ENCODE data around the gene MARCHF9.

MARCHF9 gene

DNA sequence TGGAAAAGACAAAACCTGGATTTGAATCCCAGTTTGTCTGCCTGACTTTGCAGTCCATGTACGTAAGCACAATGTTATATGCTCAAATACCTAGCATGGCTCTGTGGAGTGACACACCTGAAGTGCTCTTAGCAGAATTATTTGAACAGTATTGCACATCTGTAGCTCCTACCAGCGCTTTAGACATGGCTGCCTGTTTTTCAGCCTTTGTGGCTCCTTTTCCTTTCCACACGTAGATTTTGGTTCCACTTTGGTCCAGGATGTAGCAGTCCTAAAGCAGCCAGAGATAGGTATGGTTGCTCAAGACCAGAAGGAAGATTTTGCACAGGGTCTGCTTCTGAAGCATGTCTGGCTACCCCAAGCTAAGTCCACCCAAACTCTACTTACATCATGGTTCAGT, 54.5 kb downstream of the MARCHF9 start:
- Mint-ChIP-seq H3K9me3 (no peaks in the 10 kb centered on the region), H3K27ac (no peak overlapping the region), H3K36me3 (ENCODE audit: low read depth) (peaks cover 34% of the 10 kb centered on the region), H3K27me3 (ENCODE audit: low read depth) (no peaks in the 10 kb centered on the region), H3K4me1 (peaks cover 3% of the 10 kb centered on the region), H3K4me3 (no peak overlapping the region)
- TF ChIP-seq CTCF (IDR thresholded peaks at IDR 0.05; ENCODE audit: unreplicated experiment in 3 of 3): no peak
